Measurements from ENCODE around the gene EIF4B.

The EIF4B gene

DNA sequence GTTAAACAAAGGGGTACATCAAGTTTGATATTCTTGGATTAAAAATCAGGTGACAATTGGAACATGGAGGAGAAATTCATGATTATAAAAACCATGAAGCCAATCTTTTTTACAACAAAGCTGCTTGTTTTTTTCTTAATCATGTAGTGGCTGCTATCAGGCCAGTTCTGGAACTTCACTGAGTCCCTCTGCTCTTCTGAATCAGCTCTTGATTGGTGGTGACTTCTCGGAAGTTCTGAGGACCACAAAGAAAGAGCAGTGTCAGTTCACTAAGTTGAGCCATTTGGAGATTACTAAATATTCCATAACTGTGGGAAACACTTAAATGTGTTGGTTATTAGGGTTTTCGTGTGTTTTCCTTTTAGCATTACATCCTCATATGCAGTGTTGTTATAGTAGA lies 8.5 kb downstream of the EIF4B start:
- TF ChIP-seq GATA3 (IDR thresholded peaks at IDR 0.05; ENCODE audit: low read depth, low read length): no peak
- TF ChIP-seq GATA2 (IDR thresholded peaks at IDR 0.05; ENCODE audit: low read depth, low read length): no peak

GRCh38 chr12:53025250-53025649 lies 19.0 kb downstream of the EIF4B start:
- TF ChIP-seq GATA3 (IDR thresholded peaks at IDR 0.05; ENCODE audit: low read depth, low read length) (no peak), GATA2 (IDR thresholded peaks at IDR 0.05; ENCODE audit: low read depth, low read length) (no peak)

DNA sequence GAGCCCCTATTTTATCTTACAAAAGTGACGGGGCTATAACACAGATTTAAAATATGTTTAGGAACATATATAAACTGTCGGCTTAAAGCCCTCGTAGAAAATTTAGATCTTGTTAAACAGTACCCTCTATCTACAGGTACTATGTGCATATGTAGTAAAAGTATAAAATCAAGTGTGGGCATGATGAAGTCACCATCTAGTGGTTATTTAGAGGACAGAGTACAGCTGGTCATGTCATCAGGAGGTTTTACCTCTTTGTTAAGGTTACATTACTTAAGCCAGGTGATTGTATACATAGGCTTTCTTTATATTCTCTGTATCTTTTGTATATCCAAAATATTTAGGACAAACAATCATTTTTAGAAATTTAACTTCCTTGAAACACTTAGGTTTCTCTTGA lies 25.4 kb downstream of the EIF4B start:
- TF ChIP-seq GATA3 (IDR thresholded peaks at IDR 0.05; ENCODE audit: low read depth, low read length) (no peak), GATA2 (IDR thresholded peaks at IDR 0.05; ENCODE audit: low read depth, low read length) (no peak)

GRCh38 chr12:53034459-53034858 lies 28.2 kb downstream of the EIF4B start:
- TF ChIP-seq GATA2 (IDR thresholded peaks at IDR 0.05; ENCODE audit: low read depth, low read length) (no peak), GATA3 (IDR thresholded peaks at IDR 0.05; ENCODE audit: low read depth, low read length) (no peak)

GRCh38 chr12:53036802-53037201 lies 30.5 kb downstream of the EIF4B start:
- no peak for TF ChIP-seq GATA2 (IDR thresholded peaks at IDR 0.05; ENCODE audit: low read depth, low read length)
- TF ChIP-seq GATA3 (IDR thresholded peaks at IDR 0.05; ENCODE audit: low read depth, low read length): no peak

- no peak for TF ChIP-seq GATA3 (IDR thresholded peaks at IDR 0.05; ENCODE audit: low read depth, low read length)
- no peak for TF ChIP-seq GATA2 (IDR thresholded peaks at IDR 0.05; ENCODE audit: low read depth, low read length)
These were observed 33.6 kb downstream of the EIF4B start for GRCh38 chr12:53039851-53040250.

- TF ChIP-seq GATA2 (IDR thresholded peaks at IDR 0.05; ENCODE audit: low read depth, low read length) (no peak), GATA3 (IDR thresholded peaks at IDR 0.05; ENCODE audit: low read depth, low read length) (no peak)
These were observed 36.6 kb downstream of the EIF4B start for GRCh38 chr12:53042607-53043454.

GRCh38 chr12:53044052-53044581 lies 37.9 kb downstream of the EIF4B start:
- no peak for TF ChIP-seq GATA2 (IDR thresholded peaks at IDR 0.05; ENCODE audit: low read depth, low read length)
- no peak for TF ChIP-seq GATA3 (IDR thresholded peaks at IDR 0.05; ENCODE audit: low read depth, low read length)

DNA sequence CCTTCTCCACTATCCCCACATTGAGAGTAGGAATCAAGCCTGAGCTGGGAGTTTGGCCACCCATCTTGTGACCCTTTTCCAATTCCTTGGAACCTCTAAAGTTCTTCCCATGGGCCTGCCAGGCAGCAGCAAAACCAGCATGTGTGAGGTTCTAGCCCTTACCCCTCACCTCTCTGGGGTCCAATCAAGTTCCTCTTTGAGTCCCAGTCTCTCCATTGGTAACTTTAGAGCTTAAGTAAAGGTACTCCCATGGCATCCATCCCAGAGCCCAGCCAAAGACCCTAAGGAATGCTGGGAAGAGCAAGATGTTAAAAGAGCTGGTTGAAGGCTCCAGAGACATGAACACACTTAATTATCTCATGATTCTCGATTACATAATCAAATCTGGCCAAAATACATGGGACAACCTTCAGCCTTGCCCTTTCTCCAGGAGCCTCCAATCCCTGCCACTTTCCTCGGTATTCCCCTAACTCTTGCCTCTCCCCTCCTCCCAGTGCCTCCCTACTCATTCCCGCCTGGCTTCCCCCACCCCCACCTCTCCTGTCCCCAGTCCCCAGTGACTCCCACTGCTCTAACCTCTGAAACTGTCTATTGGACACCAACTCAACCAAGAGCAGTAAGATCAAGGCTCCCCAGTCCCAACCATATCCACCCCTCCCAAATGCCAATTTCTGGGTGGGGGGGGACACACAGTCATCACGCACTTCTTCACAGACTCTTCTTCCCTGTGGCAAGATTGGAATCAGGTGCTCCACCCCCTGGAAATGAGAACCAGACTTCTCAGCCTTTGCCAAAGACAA lies 38.8 kb downstream of the EIF4B start:
- no peak for TF ChIP-seq GATA2 (IDR thresholded peaks at IDR 0.05; ENCODE audit: low read depth, low read length)
- TF ChIP-seq GATA3 (IDR thresholded peaks at IDR 0.05; ENCODE audit: low read depth, low read length): no peak

GRCh38 chr12:53045696-53046045 lies 39.4 kb downstream of the EIF4B start:
- TF ChIP-seq GATA2 (IDR thresholded peaks at IDR 0.05; ENCODE audit: low read depth, low read length): no peak
- TF ChIP-seq GATA3 (IDR thresholded peaks at IDR 0.05; ENCODE audit: low read depth, low read length): no peak

DNA sequence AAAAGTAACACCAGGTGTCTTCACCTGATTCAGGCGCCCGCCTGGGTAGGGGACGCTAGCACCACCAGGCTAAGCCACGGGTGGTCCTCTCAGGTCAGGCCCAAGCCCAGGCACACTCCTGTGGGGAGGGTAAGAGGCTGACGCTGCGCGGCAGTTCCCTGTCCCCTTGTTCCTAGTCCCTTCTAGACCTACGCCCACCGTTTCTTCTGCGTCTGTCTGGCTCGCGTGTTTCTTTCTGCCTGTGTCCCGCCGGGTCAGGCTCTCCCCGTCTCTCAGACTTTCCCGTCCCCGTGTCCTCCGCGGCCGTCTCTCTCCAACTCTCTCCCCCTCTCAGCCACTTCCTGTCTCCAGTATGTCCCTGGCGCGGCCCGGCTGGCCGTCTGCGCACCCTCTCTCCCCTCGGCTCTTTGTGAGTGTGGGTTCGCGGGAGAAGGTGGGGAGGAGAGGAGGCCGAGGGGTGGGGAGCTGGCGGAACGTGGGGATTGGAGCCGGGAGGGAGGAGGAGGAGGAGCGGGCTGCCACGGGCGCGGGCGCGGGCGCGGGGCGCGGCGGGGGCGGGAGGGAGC lies 40.5 kb downstream of the EIF4B start:
- TF ChIP-seq GATA3 (IDR thresholded peaks at IDR 0.05; ENCODE audit: low read depth, low read length) (no peak), GATA2 (IDR thresholded peaks at IDR 0.05; ENCODE audit: low read depth, low read length) (no peak)

DNA sequence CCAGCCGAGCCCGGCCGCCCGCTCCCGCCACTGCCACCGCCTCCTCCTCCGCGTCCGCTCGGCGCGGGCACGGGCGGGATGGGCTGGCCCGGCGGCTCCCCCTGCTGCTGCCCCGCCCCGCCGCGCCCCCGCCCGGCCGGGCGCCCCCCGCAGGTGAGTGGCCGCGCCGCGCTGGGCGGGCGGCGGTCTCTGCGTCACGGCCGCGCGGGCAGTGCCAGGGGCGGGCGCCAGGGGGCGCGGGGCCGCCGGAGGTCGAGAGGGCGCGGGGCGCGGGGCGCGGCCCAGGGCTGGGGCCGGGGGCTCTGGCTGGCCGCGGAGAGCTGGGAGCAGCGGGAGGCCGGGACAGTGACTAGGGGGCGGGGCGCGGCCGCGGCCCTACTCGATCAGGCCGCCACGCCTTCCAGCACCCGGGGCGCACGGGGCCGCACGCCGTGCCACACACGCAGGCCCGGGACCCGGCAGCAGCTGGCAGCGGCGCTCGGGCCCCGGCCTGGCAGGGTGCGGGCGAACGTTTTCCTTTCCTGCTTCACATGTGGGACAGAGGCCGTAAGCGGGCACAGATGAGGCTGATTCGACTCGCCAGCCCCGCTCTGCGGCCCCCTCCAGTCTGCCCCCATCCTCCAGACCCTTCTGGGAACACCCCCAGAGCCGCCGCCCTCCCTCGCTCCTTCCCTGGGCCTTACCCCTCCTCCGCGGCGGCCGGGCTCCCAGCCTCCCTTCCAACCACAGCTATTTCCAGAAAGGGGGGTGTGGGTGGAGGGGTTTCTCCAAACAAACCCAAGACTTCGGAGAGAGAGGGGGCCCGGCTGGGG lies 41.2 kb downstream of the EIF4B start:
- TF ChIP-seq GATA2 (IDR thresholded peaks at IDR 0.05; ENCODE audit: low read depth, low read length) (no peak), GATA3 (IDR thresholded peaks at IDR 0.05; ENCODE audit: low read depth, low read length) (no peak)

DNA sequence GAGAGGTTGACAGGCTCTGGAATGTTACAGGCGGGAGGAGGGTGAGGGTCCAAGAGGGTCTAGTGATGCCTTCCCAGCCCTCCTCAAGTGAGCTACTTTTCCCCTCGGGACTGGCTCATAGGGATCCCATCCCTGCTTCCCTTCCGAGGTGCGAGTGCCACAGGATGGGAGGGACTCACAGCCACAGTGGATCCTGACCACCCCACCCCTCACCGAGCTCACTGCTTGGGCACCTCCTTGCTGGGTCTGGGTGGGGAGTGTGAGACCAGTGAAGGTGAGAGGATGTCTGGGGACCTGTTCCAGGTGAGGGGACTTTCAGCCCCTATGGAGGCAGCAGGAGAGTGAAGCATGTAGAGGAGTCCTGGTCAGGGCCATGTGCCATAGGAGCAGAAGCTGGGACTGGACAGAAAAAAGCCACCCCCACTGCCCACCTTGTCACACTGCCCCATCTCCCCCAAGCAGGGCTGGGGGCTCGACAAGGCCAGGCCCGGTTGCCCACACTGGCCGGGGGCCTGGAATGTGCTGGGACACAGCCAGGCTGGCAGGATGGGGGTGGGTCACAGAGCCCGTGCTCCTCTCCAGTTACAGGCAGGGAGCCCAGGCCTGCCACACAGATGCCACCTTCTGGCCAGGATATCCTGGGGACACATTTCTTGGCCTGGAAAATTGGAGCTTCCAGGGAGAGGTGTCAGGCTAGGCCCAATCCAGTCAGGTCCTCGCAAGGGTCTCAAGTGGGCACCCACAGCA lies 42.0 kb downstream of the EIF4B start:
- TF ChIP-seq GATA2 (IDR thresholded peaks at IDR 0.05; ENCODE audit: low read depth, low read length): no peak
- no peak for TF ChIP-seq GATA3 (IDR thresholded peaks at IDR 0.05; ENCODE audit: low read depth, low read length)
